ENCODE data around the gene AP5B1.

The AP5B1 gene

GRCh38 chr11:65810046-65810868, 29.5 kb upstream of the AP5B1 start:
- no peak for TF ChIP-seq CTCF (conservative IDR thresholded peaks at IDR 0.05; ENCODE audit: low read depth, low read length)
- no peak overlapping the region for H3K4me3 ChIP-seq (ENCODE audit: low read length)
- no peak for DNase-seq (ENCODE audit: low read depth)

- no peak for TF ChIP-seq CTCF (conservative IDR thresholded peaks at IDR 0.05; ENCODE audit: low read depth, low read length)
- no peak overlapping the region for H3K4me3 ChIP-seq (ENCODE audit: low read length)
- no peak for DNase-seq (ENCODE audit: low read depth)
Observed at GRCh38 chr11:65809496-65809895, 28.7 kb upstream of the AP5B1 start.

GRCh38 chr11:65808744-65809341, 28.1 kb upstream of the AP5B1 start:
- no peak for DNase-seq (ENCODE audit: low read depth)
- TF ChIP-seq CTCF (conservative IDR thresholded peaks at IDR 0.05; ENCODE audit: low read depth, low read length): no peak
- H3K4me3 ChIP-seq (ENCODE audit: low read length): no peak overlapping the region

- no peak overlapping the region for H3K4me3 ChIP-seq (ENCODE audit: low read length)
- no peak for DNase-seq (ENCODE audit: low read depth)
- no peak for TF ChIP-seq CTCF (conservative IDR thresholded peaks at IDR 0.05; ENCODE audit: low read depth, low read length)
Observed at GRCh38 chr11:65806979-65807378, 26.2 kb upstream of the AP5B1 start.

- H3K4me3 ChIP-seq (ENCODE audit: low read length): no peak overlapping the region
- no peak for TF ChIP-seq CTCF (conservative IDR thresholded peaks at IDR 0.05; ENCODE audit: low read depth, low read length)
- DNase-seq (ENCODE audit: low read depth): no peak
Observed at GRCh38 chr11:65803797-65804492, 23.2 kb upstream of the AP5B1 start.

- DNase-seq (ENCODE audit: low read depth): no peak
- H3K4me3 ChIP-seq (ENCODE audit: low read length): no peak overlapping the region
- TF ChIP-seq CTCF (conservative IDR thresholded peaks at IDR 0.05; ENCODE audit: low read depth, low read length): no peak
Observed at GRCh38 chr11:65802841-65803240, 22.1 kb upstream of the AP5B1 start.
